Trophoblast cell (in vitro differentiated cells and primary cell): Measurements from ENCODE around the gene RIMBP2.
"Not testable (repeated sequence)": the region's sequence is repeated elsewhere in the genome, so short reads cannot be mapped to it uniquely, and the experiment has no call there.

Experiments used
- DNase-seq, 2 donors: peaks; one replicate each; pipeline ENCODE4 v3.0.0-alpha.2; 2016
- H2AFZ ChIP-seq: 2 replicates; pipeline ENCODE4 v1.6.1; 2013; ENCODE audit warnings: low read length, moderate library complexity, mild to moderate bottlenecking; ENCODE audit not compliant: insufficient read depth, poor library complexity
- H2AK5ac ChIP-seq: 2 replicates; pipeline ENCODE4 v1.6.1; 2013; ENCODE audit warnings: mild to moderate bottlenecking, low read length
- H2BK120ac ChIP-seq: 2 replicates; pipeline ENCODE4 v1.6.1; 2013; ENCODE audit warnings: low read length, mild to moderate bottlenecking, moderate library complexity; ENCODE audit not compliant: insufficient read depth, poor library complexity
- H2BK12ac ChIP-seq: 2 replicates; pipeline ENCODE4 v1.6.1; 2013; ENCODE audit warnings: mild to moderate bottlenecking, low read length, moderate library complexity
- H2BK5ac ChIP-seq: 2 replicates; pipeline ENCODE4 v1.6.1; 2013; ENCODE audit warnings: low read length, low read depth, moderate library complexity, mild to moderate bottlenecking; ENCODE audit not compliant: poor library complexity
- H3K14ac ChIP-seq: 2 replicates; pipeline ENCODE4 v1.6.1; 2013; ENCODE audit warnings: mild to moderate bottlenecking, low read length
- H3K18ac ChIP-seq: 2 replicates; pipeline ENCODE4 v1.6.1; 2013; ENCODE audit warnings: mild to moderate bottlenecking, low read length
- H3K23ac ChIP-seq: 2 replicates; pipeline ENCODE4 v1.6.1; 2013; ENCODE audit warnings: low read length
- H3K27ac ChIP-seq: 2 replicates; pipeline ENCODE4 v1.5.1; 2013; ENCODE audit warnings: low read depth, mild to moderate bottlenecking, inconsistent platforms, low read length, moderate library complexity
- H3K27me3 ChIP-seq: 2 replicates; pipeline ENCODE4 v1.6.1; 2013; ENCODE audit warnings: inconsistent platforms, mild to moderate bottlenecking, low read length, moderate library complexity; ENCODE audit not compliant: insufficient read depth
- H3K36me3 ChIP-seq, 2 experiments: 1 replicate in 1 of 2; 2 replicates in 1 of 2; pipeline ENCODE4 v1.6.1; 2013; ENCODE audit warnings: low read length in 2 of 2, mild to moderate bottlenecking in 2 of 2, moderate library complexity in 1 of 2; ENCODE audit not compliant: insufficient read depth in 2 of 2, control insufficient read depth in 1 of 2
- H3K4ac ChIP-seq: 2 replicates; pipeline ENCODE4 v1.6.1; 2013; ENCODE audit warnings: low read depth, mild to moderate bottlenecking, low read length, moderate library complexity
- H3K4me1 ChIP-seq, 2 experiments: 1 replicate in 1 of 2; 2 replicates in 1 of 2; pipeline ENCODE4 v1.6.1; 2013; ENCODE audit warnings: low read length in 2 of 2, mild to moderate bottlenecking in 2 of 2, moderate library complexity in 1 of 2; ENCODE audit not compliant: insufficient read depth in 2 of 2, control insufficient read depth in 1 of 2
- H3K4me2 ChIP-seq: 2 replicates; pipeline ENCODE4 v1.6.1; 2013; ENCODE audit warnings: inconsistent platforms, mild to moderate bottlenecking, low read length, moderate library complexity
- H3K4me3 ChIP-seq: 2 replicates; pipeline ENCODE4 v1.5.1; 2013; ENCODE audit warnings: mild to moderate bottlenecking, low read depth, low read length, inconsistent platforms
- H3K79me1 ChIP-seq: one replicate; pipeline ENCODE4 v1.6.1; 2013; ENCODE audit warnings: low read length
- H3K79me2 ChIP-seq: 2 replicates; pipeline ENCODE4 v1.6.1; 2013; ENCODE audit warnings: low read length, mild to moderate bottlenecking; ENCODE audit not compliant: control insufficient read depth, insufficient read depth, poor library complexity
- H3K9ac ChIP-seq: 2 replicates; pipeline ENCODE4 v1.6.1; 2013; ENCODE audit warnings: mild to moderate bottlenecking, low read length
- H3K9me3 ChIP-seq: 2 replicates; pipeline ENCODE4 v1.6.1; 2013; ENCODE audit warnings: low read depth, mild to moderate bottlenecking, control low read depth, inconsistent platforms, low read length; ENCODE audit not compliant: insufficient read depth
- H4K12ac ChIP-seq: 2 replicates; pipeline ENCODE4 v1.6.1; 2013; ENCODE audit warnings: low read depth, mild to moderate bottlenecking, low read length, moderate library complexity
- H4K8ac ChIP-seq: 2 replicates; pipeline ENCODE4 v1.6.1; 2013; ENCODE audit warnings: low read depth, mild to moderate bottlenecking, low read length, moderate library complexity
- H4K91ac ChIP-seq: one replicate; pipeline ENCODE4 v1.6.1; 2013; ENCODE audit warnings: low read depth, mild to moderate bottlenecking, low read length, moderate library complexity
- WGBS: extraction: QIAGEN DNeasy Blood & Tissue Kit; methylation state at CpG from one replicate; pipeline ENCODE4 v1.1.7; 2013; ENCODE audit warnings: missing lambda C conversion rate; ENCODE audit not compliant: insufficient read length, insufficient coverage; ENCODE audit errors: extremely low coverage; 5-methylcytosine and 5-hydroxymethylcytosine counted together

The RIMBP2 gene

DNA sequence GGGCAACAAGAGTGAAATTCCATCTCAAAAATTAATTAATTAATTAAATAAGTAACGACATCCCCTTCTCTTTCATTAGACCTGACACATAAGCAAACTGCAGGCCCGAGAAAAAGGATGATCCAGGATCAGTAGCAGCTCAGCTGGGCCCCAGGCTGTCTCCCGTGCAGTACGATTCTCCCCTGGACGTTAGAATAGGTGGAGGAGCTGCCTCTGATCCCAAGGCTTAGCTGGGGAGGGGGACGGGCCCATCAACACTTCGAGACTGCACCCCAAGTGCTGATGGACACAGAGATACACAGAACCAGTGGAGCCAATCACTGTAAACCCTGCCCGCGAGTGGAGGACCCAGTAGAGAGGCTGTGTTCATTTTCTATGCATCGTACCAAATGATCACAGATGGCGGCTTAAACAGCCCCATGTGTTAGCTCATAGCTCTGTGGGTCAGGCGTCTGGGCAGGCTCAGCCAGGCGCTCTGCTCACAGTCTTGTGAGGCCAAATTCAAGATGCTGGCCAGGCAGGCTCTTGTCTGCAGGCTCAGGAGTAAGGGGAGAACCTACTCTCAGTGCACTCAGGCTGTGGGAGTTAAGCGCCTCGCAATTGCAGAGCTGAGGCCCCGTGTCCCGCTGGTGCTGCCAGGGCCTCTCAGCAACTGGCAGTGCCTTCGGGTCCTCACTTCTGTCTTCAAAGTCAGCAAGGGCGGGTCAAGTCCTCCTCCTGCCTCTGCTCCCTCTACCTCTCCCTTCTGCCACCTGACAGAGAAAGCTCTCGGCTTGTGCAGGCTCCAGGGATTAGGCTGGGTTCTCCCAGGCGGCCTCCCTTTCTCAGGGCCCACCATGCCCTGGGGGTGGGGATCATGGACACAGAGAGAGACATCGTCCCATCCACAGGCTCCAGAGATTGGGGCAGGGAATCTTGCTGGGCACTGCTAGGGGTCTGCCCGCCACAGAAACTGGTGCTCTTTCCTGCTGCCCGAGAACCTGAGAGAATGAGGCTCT lies 26.4 kb downstream of the RIMBP2 start:
- Histone ChIP-seq H3K4me3 (no peak overlapping the region), H3K79me1 (no peaks in the 10 kb centered on the region), H3K23ac (no peak overlapping the region), H3K14ac (no peak overlapping the region), H3K9ac (no peak overlapping the region), H3K27me3 (no peaks in the 10 kb centered on the region), H3K27ac (no peak overlapping the region), H4K8ac (no peak overlapping the region), H3K4ac (no peak overlapping the region), H4K12ac (no peak overlapping the region), H3K36me3 (no peaks in the 10 kb centered on the region), H2BK12ac (no peak overlapping the region), H3K79me2 (no peaks in the 10 kb centered on the region), H2AK5ac (no peak overlapping the region), H3K18ac (no peak overlapping the region), H2BK5ac (no peak overlapping the region), H2AFZ (no peak overlapping the region), H2BK120ac (no peak overlapping the region), H3K4me2 (no peak overlapping the region), H3K4me1 (peaks cover 4% of the 10 kb centered on the region in 2 experiments), H4K91ac (no peak overlapping the region), H3K9me3 (peaks cover 2% of the 10 kb centered on the region)
- no peak for DNase-seq
- WGBS: no CpG with 5 or more reads among the region's 24 CpGs

- not testable (repeated sequence) for H2BK12ac ChIP-seq, H3K9ac ChIP-seq, H3K27me3 ChIP-seq, H3K79me2 ChIP-seq, H2AK5ac ChIP-seq, H3K4me2 ChIP-seq, H3K27ac ChIP-seq, H3K4ac ChIP-seq, H3K4me1 ChIP-seq, H3K9me3 ChIP-seq, DNase-seq, H3K36me3 ChIP-seq, H4K12ac ChIP-seq, H2AFZ ChIP-seq, H3K18ac ChIP-seq, H3K4me3 ChIP-seq, H2BK120ac ChIP-seq, H3K14ac ChIP-seq, H4K8ac ChIP-seq, H3K23ac ChIP-seq, H4K91ac ChIP-seq, H3K79me1 ChIP-seq, H2BK5ac ChIP-seq
- no CpG with 5 or more reads among the region's 16 CpGs for WGBS
Measured at GRCh38 chr12:130688999-130689398, 27.1 kb downstream of the RIMBP2 start.

- Histone ChIP-seq H2BK120ac (no peak overlapping the region), H3K18ac (no peak overlapping the region), H3K4ac (no peak overlapping the region), H3K23ac (no peak overlapping the region), H3K79me1 (peaks cover under 1% of the 10 kb centered on the region), H3K36me3 (no peaks in the 10 kb centered on the region), H3K4me1 (peaks cover 7 to 9% of the 10 kb centered on the region in 2 experiments), H3K79me2 (peaks cover under 1% of the 10 kb centered on the region), H3K4me2 (no peak overlapping the region), H3K14ac (no peak overlapping the region), H3K4me3 (no peak overlapping the region), H4K91ac (no peak overlapping the region), H4K12ac (no peak overlapping the region), H3K9ac (no peak overlapping the region), H2AK5ac (no peak overlapping the region), H3K27ac (no peak overlapping the region), H2AFZ (no peak overlapping the region), H3K27me3 (no peaks in the 10 kb centered on the region), H2BK5ac (no peak overlapping the region), H2BK12ac (no peak overlapping the region), H3K9me3 (peaks cover 2% of the 10 kb centered on the region), H4K8ac (no peak overlapping the region)
- no CpG with 5 or more reads among the region's 20 CpGs for WGBS
- no peak for DNase-seq
Measured at GRCh38 chr12:130687796-130688778, 28.0 kb downstream of the RIMBP2 start.

DNA sequence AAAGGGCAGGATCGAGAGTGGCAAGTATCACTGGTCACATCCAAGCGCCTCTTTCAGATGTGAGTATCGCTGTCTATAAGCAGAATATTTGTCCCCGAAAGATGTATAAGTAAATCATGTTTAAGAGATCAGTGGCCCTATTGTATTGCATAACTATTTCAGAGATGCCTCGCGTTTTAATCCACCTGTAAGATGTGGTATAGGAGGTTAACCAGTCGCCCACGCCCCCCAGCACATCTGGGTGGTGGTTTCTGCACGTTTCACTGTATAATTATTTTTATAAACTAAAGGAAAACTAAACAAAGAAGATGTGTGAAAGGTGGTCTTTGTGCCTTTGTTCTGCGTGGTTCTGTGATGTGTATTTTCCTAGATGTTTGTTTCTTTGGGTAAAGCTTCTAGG lies 28.9 kb downstream of the RIMBP2 start:
- no peak overlapping the region for H3K4me3 ChIP-seq
- H3K9ac ChIP-seq: no peak overlapping the region
- H2BK5ac ChIP-seq: no peak overlapping the region
- H3K79me2 ChIP-seq: peaks cover 2% of the 10 kb centered on the region
- no peaks in the 10 kb centered on the region for H3K36me3 ChIP-seq
- H2BK120ac ChIP-seq: no peak overlapping the region
- peaks cover 2% of the 10 kb centered on the region for H3K9me3 ChIP-seq
- no peak overlapping the region for H3K23ac ChIP-seq
- H2BK12ac ChIP-seq: no peak overlapping the region
- no peak overlapping the region for H3K4ac ChIP-seq
- H3K18ac ChIP-seq: no peak overlapping the region
- no peak overlapping the region for H4K91ac ChIP-seq
- no peak overlapping the region for H3K27ac ChIP-seq
- H2AFZ ChIP-seq: no peak overlapping the region
- H3K79me1 ChIP-seq: peaks cover 2% of the 10 kb centered on the region
- H3K4me1 ChIP-seq: peaks cover 7 to 9% of the 10 kb centered on the region in 2 experiments
- H4K8ac ChIP-seq: no peak overlapping the region
- H3K27me3 ChIP-seq: no peaks in the 10 kb centered on the region
- H3K14ac ChIP-seq: no peak overlapping the region
- no peak for DNase-seq
- no peak overlapping the region for H4K12ac ChIP-seq
- H2AK5ac ChIP-seq: no peak overlapping the region
- WGBS: no CpG with 5 or more reads among the region's 10 CpGs
- H3K4me2 ChIP-seq: no peak overlapping the region
